HG03432 (cell line): ENCODE results near the gene LSS.
"Not testable (repeated sequence)": the region's sequence is repeated elsewhere in the genome, so short reads cannot be mapped to it uniquely, and the experiment has no call there.

ENCODE experiments used
- ATAC-seq: cut with Tn5 transposase; IDR thresholded peaks from one replicate; pipeline ENCODE4 v1.9.1; 2021; ENCODE audit warnings: mild to moderate bottlenecking, moderate library complexity; ENCODE audit not compliant: unreplicated experiment

The LSS gene

GRCh38 chr21:46188226-46189212, 40.1 kb downstream of the LSS start:
- ATAC-seq: no peak

DNA sequence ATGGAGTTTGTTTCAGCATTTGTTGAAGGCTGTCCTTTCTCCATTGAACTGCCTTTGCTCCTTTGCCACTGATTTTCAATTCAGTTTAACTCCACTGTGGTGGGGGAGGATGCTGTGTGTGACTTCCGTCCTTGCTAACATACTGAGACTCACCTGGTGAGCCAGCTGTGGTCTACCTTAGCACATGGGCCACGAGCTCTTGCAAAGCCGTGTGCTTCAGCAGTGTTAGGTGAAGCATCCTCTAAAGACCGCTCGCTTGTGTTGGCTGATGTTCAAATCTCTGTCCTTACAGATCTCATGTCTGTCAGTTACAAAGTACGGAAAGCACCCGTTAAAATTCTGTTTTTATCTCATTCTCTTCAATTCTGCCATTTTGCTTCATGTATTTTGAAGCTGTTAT, 40.8 kb downstream of the LSS start:
- ATAC-seq: no peak

DNA sequence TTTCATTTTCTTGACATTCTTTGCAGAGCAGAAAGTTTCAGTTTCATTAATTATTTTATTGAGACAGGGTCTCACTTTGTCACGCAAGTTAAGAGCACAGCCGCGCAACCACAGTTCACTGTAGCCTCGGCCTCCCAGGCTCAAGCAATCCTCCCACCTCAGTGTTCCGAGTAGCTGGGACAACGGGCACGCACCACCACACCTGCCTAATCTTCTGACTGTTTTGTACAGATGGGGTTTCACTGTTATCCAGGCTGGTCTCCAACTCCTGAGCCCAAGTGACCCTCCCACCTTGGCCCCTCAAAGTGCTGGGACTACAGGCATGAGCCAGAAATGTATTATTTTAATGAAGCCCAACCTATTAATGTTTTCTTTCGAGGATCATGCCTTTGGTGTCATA, 41.3 kb downstream of the LSS start:
- ATAC-seq: no peak

- ATAC-seq: no peak
Measured at GRCh38 chr21:46185716-46186115, 42.9 kb downstream of the LSS start.

DNA sequence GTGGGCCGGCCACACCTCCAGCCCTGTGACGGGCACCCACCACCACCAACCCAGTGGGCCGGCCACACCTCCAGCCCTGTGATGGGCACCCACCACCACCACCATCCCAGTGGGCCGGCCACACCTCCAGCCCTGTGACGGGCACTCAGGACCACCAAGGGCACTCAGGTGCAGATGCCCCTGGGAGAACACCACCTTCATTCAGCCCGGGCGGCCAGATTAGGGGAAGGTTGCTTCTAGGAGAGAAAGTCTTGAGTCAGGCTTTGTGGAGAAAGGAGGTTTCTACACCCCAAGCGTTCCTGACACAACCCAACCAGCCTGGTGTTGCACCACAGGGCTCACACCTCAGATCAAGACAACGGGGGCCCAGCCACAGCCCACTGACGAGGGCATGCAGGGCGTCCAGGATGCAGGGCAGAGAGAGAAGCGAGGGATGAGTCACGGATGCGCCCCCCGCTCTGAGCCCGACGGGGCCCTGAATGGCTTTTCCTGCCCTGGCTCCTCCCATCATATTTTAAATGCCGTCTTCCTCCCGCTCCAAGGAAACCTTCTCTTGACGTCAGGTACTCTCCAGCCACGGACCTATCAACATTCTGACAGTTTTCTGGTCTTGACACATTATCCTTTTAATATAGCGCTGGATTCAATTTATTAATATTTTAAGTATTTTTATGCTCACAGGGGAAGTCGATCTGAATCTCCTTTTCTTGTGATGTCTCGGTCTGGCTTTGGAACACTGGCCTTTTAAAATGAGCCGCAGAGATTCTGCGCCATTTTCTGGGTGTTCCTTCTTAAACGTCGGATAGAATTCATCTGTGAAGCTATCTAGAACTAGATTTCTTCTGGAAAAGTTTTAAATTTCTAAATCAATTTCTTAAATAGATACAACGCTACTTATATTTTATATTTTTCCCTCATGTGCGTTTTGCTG, 43.7 kb downstream of the LSS start:
- ATAC-seq: no peak

DNA sequence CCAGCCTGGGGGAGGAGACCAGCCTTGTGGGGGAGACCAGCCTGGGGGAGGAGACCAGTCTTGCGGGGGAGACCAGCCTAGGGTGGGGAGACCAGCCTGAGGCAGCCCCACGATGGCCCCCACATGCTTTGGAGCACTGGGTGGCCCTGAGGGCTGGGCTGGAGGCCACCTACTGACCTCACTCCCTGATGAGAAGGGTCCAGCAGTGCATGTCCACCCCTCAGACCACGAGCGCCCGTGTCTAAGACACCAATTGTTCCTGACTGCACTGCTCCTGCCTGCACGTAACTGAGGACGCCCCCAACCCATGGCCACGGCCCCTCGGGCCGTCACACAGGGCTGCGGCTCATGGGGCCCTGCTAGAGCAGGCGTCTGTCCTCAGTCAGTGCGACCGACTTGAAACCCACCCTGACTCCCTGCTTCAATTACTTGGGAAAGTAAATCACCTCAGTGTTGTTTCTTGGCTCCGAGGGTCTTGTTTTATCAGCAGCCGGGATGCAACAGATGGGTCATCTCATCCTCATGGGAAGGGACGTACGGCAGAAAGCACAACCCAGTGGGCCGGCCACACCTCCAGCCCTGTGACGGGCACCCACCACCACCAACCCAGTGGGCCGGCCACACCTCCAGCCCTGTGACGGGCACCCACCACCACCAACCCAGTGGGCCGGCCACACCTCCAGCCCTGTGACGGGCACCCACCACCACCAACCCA, 44.5 kb downstream of the LSS start, which contains the start of gene SPATC1L:
Gene SPATC1L, minus strand, starts transcription at position 550 of the 715 bp plus-strand sequence. CDS start 1,643 bp downstream, outside the sequence.
- ATAC-seq: no peak

DNA sequence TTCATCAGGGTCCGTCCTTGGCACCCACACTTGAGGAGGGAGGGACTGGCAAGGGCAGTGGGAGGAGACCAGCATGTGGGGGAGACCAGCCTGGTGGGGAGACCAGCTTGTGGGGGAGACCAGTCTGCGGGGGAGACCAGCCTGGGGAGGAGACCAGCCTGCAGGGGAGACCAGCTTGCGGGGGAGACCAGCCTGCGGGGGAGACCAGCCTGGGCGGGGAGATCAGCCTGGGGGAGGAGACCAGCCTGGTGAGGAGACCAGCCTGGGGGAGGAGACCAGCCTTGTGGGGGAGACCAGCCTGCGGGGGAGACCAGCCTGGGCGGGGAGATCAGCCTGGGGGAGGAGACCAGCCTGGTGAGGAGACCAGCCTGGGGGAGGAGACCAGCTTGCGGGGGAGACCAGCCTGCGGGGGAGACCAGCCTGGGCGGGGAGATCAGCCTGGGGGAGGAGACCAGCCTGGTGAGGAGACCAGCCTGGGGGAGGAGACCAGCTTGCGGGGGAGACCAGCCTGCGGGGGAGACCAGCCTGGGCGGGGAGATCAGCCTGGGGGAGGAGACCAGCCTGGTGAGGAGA, 45.2 kb downstream of the LSS start:
- ATAC-seq: not testable (repeated sequence)

DNA sequence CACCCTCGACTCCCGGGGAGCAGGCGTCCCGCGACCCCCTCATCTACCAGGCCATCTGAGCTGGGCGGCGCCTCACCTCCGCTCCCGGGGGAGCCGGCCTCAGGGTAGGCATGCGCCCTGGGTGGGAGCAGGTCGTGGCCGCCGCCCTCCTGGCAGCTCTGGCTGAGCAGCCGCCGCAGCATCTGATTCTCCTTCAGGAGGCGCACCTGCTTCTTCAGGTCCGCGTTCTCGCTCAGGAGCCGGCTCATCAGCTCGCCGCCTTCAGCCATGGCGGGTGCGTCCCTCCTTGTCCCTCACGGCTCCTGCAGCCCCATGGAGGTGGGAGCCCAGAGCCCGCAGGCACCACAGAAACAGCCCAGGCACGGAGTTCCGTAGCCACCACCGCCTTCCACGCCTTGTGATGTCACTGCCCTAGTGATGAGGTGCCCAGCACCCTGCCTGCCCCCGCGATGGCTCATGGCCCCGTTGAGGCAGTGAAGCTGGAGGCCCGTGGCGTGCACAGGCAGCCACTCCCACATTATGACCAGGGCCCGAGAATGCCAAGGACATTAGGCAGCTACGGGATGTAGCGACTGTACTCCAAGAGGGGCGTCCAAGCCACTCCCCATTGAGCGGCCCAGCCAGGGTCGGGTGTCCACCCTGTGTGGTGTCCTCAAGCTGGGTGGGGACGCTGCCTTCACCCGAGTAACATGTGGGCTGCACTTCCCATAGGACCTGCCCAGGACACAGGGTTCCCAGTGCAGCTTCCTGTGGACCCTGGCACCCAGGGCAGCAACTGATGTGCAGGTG, 45.8 kb downstream of the LSS start:
- no peak for ATAC-seq

DNA sequence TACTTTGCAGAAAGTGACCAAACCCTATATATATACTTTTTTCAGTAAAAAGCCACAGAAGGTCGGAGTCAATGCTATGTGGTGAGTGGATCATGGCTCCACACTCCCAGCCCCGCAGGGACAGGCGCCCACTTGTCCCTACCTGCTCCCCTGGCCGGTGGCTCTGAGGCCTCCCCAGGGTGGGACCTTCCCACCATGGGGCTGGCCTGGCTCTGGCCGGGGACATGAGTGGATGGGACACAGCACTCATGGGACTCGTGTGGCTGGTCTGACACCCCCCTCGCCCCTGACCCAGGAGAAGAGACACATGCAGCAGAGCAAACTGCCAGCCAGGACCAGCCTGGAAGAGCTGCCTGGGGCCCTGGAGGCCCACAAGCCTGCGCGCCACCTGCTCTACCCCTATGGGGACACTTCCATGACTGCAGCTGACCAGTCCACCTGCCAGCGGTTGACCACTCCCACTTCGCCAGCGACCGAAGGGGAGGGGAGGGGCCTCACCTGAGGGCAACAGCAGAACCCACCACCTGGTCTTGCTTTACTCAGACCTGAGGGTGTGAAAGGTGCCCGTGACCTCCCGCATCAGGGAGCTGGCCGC, 46.5 kb downstream of the LSS start:
- no peak for ATAC-seq

GRCh38 chr21:46181436-46181835, 47.1 kb downstream of the LSS start:
- no peak for ATAC-seq

DNA sequence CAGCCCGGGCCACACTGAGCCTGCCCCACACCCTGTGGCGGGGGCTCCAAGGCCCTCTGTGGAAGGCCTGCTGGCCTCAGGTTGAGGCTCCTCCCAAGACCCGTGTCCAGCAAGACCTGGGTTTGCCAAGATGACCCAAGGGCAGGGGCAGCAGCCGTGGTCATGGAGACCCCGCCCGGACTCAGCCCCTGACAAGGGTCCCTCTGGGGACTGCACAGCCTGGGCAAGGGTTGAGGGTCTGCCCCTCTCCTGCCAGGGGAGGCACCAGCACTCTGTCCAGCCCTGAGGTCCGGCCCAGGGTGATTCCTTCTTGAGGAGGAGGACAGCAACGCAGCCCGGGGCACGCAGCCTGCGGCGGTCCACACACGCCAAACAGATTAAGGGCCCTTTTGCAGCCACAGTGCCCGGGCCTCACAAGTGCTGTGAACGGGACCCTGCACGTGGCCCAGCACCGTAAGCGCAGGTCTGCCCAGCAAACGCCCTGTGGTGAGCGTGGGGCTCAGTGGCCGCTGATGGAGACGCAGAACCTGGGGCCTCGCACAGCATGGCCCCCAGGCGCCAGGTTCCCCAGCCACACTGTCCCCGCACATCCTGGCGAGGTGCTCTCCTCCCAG, 47.7 kb downstream of the LSS start:
- no peak for ATAC-seq

DNA sequence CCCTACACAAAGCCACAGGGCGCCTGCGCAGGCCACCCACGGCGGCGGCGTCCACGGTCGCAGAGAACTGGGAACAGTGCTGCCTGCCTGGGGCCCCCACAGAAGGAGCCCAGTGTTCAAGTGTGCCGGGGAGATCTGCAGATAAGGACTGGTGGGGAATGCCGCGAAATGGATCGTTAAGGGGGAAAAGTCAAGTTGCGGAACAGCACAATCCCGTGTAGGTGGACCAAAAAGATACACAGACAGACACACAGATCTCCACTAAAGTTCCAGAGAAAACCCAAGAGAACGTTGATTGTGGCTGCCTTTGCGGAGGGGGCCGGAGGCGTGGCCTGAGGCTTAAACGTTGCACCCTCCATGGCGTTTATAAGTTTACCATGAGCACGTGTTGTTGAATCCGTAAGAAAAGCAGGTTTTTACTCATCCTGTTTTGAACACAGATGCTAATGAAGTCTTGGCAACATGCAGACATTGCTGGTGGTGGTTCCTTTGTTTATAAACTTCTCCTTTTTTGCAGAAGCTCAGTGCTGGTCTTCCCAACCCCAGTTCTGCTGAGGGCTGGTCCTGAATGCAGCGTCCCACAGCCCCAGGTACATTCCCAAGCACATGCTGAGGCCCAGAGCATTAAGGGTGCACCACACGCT, 48.4 kb downstream of the LSS start:
- no peak for ATAC-seq

- ATAC-seq: no peak
Measured at GRCh38 chr21:46179708-46180078, 48.9 kb downstream of the LSS start.

GRCh38 chr21:46178961-46179360, 49.6 kb downstream of the LSS start:
- no peak for ATAC-seq

DNA sequence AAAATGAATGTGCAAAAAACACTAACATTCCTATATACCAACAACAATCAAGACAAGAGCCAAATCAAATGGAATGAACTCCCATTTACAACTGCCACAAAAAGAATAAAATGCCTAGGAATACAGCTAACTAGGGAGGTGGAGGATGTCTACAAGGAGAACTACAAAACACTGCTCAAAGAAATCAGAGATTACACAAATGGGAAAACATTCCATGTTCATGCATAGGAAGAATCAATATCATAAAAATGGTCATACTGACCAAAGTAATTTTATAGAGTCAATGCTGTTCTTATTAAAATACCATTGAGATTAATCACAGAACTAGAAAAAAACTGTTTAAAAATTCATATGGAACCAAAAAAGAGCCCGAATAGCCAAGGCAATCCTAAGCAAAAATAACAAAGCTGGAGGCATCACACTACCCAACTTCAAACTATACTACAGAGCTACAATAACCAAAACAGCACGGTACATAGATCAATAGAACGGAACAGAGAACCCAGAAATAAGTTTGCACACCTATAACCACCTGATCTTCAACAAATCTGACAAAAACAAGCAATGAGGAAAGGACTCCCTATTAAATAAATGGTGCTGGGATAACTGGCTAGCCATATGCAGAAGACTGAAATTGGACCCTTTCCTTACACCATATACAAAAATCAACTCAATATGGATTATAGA, 52.0 kb downstream of the LSS start:
- ATAC-seq: not testable (repeated sequence)

DNA sequence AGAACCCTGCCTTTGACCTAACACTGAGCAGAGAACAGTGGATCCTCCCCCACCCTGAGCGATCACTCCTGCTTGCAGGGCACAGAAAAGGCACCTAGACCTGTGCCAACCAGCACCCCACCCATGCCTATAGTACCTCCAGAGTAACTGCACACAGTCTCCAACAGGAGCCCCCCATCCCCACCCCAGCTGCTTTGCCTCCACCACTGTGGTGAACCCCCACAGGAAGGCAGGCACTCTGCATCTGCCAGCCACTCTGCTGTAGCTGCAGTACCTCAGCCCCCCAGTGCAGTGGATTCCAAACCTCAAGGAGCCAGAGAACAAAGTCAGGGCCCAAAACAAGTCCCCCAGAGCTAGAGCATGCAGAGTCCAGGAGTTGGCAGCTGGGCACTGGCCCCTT, 55.0 kb downstream of the LSS start:
- no peak for ATAC-seq

DNA sequence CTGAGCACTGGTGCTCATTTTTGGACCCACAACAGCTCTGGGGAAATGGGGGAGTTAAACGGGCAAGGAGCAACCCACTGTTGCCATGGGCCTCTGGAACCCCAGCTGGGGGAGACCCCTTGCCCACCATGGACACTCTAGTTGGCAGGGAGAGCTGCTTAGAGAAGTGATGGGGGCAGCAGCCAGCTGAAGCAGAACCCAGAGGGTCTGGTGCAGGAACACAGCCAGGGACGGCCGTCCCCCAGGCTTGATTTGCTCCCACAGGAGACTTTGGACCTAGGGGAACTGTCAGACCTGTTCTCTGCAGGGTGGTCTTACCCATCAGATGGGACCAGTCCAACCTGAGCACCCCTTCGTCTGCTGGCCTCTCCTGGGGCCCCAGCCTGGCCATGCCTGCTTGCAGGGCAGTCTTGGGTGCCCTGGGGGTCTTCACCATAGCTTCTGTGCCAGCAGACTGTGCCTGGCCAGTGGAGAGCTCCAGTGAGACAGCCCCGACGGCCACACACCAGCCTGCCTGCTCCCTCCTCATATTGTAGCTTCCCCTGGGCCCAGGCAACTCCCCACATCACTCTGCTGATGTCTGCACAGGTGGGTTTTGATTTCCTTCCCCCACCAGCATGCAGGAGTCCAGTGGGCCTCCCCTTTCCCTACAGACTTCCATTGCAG, 55.6 kb downstream of the LSS start:
- ATAC-seq: no peak
